Choroid plexus epithelial cell (primary cell): ENCODE results near the gene RAE1.

Experiments used
- DNase-seq: peaks from one replicate; pipeline ENCODE4 v3.0.0-alpha.2; 2010; ENCODE audit warnings: low read depth
- H3K4me3 ChIP-seq: 2 replicates; pipeline ENCODE4 v1.5.1; 2011; ENCODE audit warnings: low read depth, mild to moderate bottlenecking, control low read depth, low read length, moderate library complexity
- TF ChIP-seq, protein P1 (sequence below): conservative IDR thresholded peaks from 2 replicates; pipeline ENCODE4 v1.5.1; 2011; ENCODE audit warnings: low read depth, mild to moderate bottlenecking, control low read depth, inconsistent platforms, low read length, moderate library complexity

RAE1 gene

DNA sequence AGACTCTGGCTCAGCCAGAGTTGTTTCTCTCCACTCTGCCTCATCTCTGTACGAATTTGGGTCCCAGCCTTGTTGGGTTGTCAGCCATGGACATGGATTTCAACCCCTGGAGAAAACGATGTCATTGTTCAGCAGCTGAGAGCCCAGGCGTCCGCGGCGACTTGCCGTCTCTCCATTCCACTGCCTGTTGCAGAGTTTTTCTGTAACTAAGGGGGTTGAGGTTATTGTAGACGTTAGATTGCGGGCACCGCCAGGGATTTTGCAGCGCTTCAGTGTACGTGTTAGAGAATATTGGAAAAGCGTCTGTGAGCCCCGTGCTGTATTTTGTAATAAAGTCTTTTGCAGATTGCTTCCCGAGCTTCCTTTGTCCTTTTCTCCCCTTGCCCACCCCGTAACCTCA, 27.1 kb downstream of the RAE1 start:
- no peak for DNase-seq
- TF ChIP-seq, protein P1, sequence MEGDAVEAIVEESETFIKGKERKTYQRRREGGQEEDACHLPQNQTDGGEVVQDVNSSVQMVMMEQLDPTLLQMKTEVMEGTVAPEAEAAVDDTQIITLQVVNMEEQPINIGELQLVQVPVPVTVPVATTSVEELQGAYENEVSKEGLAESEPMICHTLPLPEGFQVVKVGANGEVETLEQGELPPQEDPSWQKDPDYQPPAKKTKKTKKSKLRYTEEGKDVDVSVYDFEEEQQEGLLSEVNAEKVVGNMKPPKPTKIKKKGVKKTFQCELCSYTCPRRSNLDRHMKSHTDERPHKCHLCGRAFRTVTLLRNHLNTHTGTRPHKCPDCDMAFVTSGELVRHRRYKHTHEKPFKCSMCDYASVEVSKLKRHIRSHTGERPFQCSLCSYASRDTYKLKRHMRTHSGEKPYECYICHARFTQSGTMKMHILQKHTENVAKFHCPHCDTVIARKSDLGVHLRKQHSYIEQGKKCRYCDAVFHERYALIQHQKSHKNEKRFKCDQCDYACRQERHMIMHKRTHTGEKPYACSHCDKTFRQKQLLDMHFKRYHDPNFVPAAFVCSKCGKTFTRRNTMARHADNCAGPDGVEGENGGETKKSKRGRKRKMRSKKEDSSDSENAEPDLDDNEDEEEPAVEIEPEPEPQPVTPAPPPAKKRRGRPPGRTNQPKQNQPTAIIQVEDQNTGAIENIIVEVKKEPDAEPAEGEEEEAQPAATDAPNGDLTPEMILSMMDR: no peak
- no peak overlapping the region for H3K4me3 ChIP-seq

DNA sequence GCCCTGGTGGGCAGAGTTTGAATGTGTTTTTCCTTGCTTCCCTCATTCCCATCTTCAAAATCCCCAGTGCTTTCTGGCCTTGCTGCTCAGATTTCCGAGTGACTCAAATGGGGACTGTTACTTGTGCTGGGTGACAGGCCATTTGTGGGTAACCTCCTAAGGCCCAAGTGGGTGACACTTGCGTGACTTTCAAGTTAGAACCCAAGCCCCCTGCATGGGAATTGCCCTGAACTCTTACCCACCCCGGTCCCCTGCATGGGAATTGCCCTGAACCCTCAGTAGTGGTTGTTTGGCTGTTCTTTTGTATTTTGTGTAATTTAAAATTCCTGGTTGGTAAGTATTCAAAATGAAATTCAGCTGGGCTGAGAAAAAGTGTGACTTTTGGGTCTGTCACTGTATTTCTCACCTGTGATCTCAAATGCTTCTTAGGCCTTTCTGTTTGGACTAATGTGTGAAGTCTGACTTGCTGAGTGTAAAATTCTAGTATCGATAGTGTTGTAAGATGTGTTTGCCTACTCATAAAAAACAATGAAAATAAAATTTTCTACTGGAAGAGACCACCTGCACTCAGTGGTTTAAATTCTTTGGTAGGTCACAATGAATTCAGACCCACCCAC, 27.7 kb downstream of the RAE1 start:
- H3K4me3 ChIP-seq: no peak overlapping the region
- TF ChIP-seq, protein P1: no peak
- DNase-seq: no peak

DNA sequence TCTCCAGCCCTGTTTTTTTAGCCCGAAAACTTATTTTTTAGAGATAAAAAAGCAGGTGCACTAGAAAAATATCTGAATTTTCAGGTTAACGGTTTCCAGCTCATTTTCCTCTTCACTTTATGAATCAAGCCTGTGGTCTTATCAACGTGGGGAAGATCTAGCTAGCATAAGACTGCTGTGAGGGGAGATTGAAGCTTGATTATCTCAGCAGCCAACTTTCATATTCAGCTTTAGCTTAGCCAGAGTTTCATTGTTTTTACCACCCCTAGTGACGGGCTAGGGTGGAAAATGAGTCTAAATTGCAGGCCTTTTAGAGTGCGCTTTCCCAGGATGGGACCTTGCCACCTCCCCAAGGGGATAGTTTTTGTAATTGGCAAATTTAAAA, 28.2 kb downstream of the RAE1 start:
- DNase-seq: no peak
- TF ChIP-seq, protein P1: no peak
- no peak overlapping the region for H3K4me3 ChIP-seq

DNA sequence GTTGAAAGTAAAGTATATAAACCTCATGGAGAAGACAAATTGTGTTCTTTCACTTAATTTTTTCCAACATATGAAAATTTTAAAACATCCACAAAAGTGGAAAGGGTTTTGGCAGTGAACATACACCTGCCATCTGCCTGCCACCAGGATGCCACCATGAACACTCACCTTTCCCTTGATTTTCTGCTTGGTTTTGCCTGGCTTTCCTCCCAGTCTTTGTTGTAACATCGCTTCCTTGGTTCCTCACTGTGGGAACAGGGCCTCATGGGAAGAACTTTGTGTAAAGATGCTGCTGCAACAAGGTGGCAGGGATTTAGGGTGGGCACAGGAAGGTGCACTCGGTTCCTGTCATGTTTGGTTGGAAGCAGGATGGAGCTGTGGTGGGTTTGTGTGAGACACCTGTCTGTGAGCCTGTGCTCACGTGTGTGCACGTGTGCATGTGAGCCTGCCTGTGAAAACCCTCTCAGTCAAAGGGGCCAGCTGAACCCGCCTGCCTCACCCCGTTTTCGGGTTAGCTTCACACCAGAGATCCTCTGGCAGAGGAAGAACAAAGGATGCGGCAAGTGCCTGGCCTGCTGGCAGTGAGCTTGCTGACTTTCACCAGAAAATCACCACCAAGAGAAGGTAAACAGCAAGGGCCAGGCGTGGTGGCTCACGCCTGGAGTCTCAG, 29.2 kb downstream of the RAE1 start:
- DNase-seq: no peak
- TF ChIP-seq, protein P1: no peak
- no peak overlapping the region for H3K4me3 ChIP-seq

DNA sequence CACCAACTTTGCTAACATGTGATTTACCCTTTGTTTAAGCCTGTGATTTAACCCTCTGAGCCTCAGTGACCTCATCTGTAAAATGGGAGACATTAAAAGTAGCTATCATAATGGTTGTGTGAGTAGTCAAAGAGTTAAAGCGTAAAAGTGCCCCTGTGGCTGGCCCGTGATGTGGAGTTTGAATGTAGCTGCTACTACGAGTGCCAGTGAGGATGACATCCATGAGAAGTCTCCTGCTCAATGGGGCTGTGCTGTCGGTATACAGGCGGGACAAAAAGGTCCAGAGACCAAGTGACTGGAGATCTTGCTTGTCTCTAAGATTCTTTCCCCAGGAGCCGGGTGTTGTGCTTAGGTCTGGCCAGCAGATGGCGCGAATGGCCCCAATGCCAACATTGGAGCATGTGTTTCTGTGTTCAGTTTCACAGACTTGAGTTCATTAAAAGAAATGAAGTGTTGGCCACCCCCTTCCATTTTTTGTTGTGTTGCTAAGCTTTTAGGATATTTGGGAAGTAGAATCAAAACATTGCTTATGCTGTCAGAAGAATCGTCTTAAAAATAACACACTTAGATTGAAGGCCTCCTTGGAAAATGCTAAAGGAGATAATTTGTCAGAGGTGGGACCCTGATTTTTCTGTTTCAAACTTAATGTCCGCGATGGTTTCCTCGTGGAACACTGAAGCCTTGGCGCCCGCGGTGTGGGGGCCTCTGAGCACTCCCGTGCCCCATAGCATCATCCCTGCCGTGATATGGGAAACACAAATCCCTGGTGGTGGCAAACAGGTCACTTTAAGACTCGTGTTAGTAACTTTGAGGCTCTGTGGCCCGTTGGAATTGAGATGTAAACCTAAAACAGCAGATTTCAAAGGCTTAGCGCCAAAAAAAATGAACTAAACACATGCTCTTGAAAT, 30.8 kb downstream of the RAE1 start:
- no peak overlapping the region for H3K4me3 ChIP-seq
- DNase-seq: peak; percentile 84
- TF ChIP-seq, protein P1: peak; percentile 95

DNA sequence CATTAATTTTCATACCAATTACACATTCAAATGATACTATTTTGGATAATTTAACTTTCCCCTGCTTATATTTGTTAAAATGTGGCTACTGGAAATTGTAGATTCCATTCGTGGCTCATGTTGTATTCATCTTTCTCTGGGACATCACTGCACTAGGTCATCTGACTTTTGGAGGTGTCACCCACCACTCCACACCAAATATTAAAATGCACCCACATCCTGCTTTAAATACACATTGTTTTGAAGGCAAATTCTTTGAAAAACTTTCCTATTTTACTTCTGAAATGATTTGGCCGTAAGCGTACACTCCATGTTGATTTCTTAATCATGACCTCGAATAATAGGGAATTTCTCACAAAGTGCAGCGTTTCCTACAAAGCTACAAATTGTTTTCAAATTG, 31.5 kb downstream of the RAE1 start:
- TF ChIP-seq, protein P1: no peak
- DNase-seq: no peak
- H3K4me3 ChIP-seq: no peak overlapping the region
